ENCODE results near the gene CRYBG1. TPM values are rescaled to one million over a fixed set of nuclear protein-coding genes. Genes with fewer than 3 reads are reported as not detected.
A peak's percentile ranks its signal among the peaks of the same experiment; 100 is the strongest.

Gene CRYBG1
- total RNA-seq, 1 experiment from 2014 or later, result 10.7 TPM

DNA sequence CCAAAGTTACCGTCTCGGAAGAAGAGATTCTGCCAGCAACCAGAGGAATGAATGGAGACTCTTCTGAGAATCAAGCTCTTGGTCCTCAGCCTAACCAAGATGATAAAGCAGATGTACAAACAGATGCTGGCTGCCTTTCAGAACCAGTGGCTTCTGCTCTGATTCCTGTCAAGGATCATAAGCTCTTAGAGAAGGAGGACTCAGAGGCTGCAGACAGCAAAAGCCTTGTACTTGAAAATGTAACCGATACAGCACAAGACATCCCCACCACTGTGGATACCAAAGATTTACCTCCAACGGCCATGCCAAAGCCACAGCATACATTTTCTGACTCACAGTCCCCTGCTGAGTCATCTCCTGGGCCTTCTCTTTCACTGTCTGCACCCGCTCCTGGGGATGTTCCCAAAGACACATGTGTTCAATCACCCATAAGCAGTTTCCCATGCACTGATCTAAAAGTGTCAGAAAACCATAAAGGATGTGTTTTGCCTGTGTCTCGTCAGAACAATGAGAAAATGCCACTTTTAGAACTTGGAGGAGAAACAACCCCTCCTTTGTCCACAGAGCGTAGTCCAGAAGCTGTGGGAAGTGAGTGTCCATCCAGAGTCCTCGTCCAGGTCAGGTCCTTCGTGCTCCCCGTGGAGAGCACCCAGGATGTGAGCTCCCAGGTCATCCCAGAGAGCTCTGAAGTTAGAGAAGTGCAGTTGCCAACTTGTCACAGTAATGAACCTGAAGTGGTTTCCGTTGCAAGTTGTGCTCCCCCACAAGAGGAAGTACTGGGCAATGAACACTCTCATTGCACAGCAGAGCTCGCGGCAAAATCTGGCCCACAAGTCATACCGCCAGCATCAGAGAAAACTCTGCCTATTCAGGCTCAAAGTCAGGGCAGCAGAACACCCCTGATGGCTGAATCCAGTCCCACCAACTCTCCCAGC lies 159.2 kb downstream of the CRYBG1 start (continued):
- TF ChIP-seq EGR1 (IDR thresholded peaks at IDR 0.05; ENCODE audit: low read depth) (no peak), RAD21 (IDR thresholded peaks at IDR 0.05; ENCODE audit: low read depth) (no peak), SP1 (IDR thresholded peaks at IDR 0.05; ENCODE audit: low read depth) (0 out of 2 replicates have a peak, but pooled peaks have one; percentile 27), EZH2 (IDR thresholded peaks at IDR 0.05) (no peak), FOSL1 (IDR thresholded peaks at IDR 0.05; ENCODE audit: low read depth) (peak; percentile 90), TCF7L2 (IDR thresholded peaks at IDR 0.05; ENCODE audit: borderline replicate concordance, extremely low read depth, insufficient read depth, insufficient read length) (no peak)
- TF ChIP-seq, protein P1, sequence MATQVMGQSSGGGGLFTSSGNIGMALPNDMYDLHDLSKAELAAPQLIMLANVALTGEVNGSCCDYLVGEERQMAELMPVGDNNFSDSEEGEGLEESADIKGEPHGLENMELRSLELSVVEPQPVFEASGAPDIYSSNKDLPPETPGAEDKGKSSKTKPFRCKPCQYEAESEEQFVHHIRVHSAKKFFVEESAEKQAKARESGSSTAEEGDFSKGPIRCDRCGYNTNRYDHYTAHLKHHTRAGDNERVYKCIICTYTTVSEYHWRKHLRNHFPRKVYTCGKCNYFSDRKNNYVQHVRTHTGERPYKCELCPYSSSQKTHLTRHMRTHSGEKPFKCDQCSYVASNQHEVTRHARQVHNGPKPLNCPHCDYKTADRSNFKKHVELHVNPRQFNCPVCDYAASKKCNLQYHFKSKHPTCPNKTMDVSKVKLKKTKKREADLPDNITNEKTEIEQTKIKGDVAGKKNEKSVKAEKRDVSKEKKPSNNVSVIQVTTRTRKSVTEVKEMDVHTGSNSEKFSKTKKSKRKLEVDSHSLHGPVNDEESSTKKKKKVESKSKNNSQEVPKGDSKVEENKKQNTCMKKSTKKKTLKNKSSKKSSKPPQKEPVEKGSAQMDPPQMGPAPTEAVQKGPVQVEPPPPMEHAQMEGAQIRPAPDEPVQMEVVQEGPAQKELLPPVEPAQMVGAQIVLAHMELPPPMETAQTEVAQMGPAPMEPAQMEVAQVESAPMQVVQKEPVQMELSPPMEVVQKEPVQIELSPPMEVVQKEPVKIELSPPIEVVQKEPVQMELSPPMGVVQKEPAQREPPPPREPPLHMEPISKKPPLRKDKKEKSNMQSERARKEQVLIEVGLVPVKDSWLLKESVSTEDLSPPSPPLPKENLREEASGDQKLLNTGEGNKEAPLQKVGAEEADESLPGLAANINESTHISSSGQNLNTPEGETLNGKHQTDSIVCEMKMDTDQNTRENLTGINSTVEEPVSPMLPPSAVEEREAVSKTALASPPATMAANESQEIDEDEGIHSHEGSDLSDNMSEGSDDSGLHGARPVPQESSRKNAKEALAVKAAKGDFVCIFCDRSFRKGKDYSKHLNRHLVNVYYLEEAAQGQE (IDR thresholded peaks at IDR 0.05; ENCODE audit: low read depth), result no peak
- TF ChIP-seq, protein P2, sequence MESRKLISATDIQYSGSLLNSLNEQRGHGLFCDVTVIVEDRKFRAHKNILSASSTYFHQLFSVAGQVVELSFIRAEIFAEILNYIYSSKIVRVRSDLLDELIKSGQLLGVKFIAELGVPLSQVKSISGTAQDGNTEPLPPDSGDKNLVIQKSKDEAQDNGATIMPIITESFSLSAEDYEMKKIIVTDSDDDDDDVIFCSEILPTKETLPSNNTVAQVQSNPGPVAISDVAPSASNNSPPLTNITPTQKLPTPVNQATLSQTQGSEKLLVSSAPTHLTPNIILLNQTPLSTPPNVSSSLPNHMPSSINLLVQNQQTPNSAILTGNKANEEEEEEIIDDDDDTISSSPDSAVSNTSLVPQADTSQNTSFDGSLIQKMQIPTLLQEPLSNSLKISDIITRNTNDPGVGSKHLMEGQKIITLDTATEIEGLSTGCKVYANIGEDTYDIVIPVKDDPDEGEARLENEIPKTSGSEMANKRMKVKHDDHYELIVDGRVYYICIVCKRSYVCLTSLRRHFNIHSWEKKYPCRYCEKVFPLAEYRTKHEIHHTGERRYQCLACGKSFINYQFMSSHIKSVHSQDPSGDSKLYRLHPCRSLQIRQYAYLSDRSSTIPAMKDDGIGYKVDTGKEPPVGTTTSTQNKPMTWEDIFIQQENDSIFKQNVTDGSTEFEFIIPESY (IDR thresholded peaks at IDR 0.05; ENCODE audit: extremely low read depth, insufficient replicate concordance, low read length), result no peak
- TF ChIP-seq, protein P3, sequence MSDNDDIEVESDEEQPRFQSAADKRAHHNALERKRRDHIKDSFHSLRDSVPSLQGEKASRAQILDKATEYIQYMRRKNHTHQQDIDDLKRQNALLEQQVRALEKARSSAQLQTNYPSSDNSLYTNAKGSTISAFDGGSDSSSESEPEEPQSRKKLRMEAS (IDR thresholded peaks at IDR 0.05), result peak; percentile 55

All from HCT116 (cell line).